Measurements from ENCODE around the gene NUP62CL.
"Not testable (repeated sequence)": the region's sequence is repeated elsewhere in the genome, so short reads cannot be mapped to it uniquely, and the experiment has no call there.

NUP62CL gene

GRCh38 chrX:107206697-107207065, 448 bp upstream of the NUP62CL start:
- TF ChIP-seq CTCF (conservative IDR thresholded peaks at IDR 0.05) (no peak), ZFX (IDR thresholded peaks at IDR 0.05) (no peak)
- no peak overlapping the region for H3K27ac ChIP-seq

- TF ChIP-seq CTCF (conservative IDR thresholded peaks at IDR 0.05) (no peak), ZFX (IDR thresholded peaks at IDR 0.05) (no peak)
- H3K27ac ChIP-seq: no peak overlapping the region
Observed at GRCh38 chrX:107204068-107204605, 2.1 kb downstream of the NUP62CL start.

- no peak overlapping the region for H3K27ac ChIP-seq
- TF ChIP-seq CTCF (conservative IDR thresholded peaks at IDR 0.05) (no peak), ZFX (IDR thresholded peaks at IDR 0.05) (no peak)
Observed at GRCh38 chrX:107199491-107199890, 6.7 kb downstream of the NUP62CL start.

- H3K27ac ChIP-seq: not testable (repeated sequence)
Observed at GRCh38 chrX:107198074-107198473, 8.2 kb downstream of the NUP62CL start.

GRCh38 chrX:107197319-107197718, 8.9 kb downstream of the NUP62CL start:
- no peak for TF ChIP-seq ZFX (IDR thresholded peaks at IDR 0.05)
- TF ChIP-seq CTCF (conservative IDR thresholded peaks at IDR 0.05): no peak
- no peak overlapping the region for H3K27ac ChIP-seq

- no peak overlapping the region for H3K27ac ChIP-seq
- no peak for TF ChIP-seq CTCF (conservative IDR thresholded peaks at IDR 0.05)
- no peak for TF ChIP-seq ZFX (IDR thresholded peaks at IDR 0.05)
Observed at GRCh38 chrX:107171369-107172102, 34.7 kb downstream of the NUP62CL start.

- no peak for TF ChIP-seq CTCF (conservative IDR thresholded peaks at IDR 0.05)
- TF ChIP-seq ZFX (IDR thresholded peaks at IDR 0.05): no peak
- H3K27ac ChIP-seq: no peak overlapping the region
Observed at GRCh38 chrX:107168712-107169111, 37.5 kb downstream of the NUP62CL start.

- TF ChIP-seq ZFX (IDR thresholded peaks at IDR 0.05): no peak
- TF ChIP-seq CTCF (conservative IDR thresholded peaks at IDR 0.05): no peak
- H3K27ac ChIP-seq: no peak overlapping the region
Observed at GRCh38 chrX:107168257-107168656, 38.0 kb downstream of the NUP62CL start.

Measured in C4-2B (cell line).